Trophoblast cell (in vitro differentiated cells and primary cell): ENCODE measurements around the gene CPXM2.

Experiments used
- DNase-seq, 2 donors: peaks; one replicate each; pipeline ENCODE4 v3.0.0-alpha.2; 2016
- H2AFZ ChIP-seq: 2 replicates; pipeline ENCODE4 v1.6.1; 2013; ENCODE audit warnings: low read length, moderate library complexity, mild to moderate bottlenecking; ENCODE audit not compliant: insufficient read depth, poor library complexity
- H2AK5ac ChIP-seq: 2 replicates; pipeline ENCODE4 v1.6.1; 2013; ENCODE audit warnings: mild to moderate bottlenecking, low read length
- H2BK120ac ChIP-seq: 2 replicates; pipeline ENCODE4 v1.6.1; 2013; ENCODE audit warnings: low read length, mild to moderate bottlenecking, moderate library complexity; ENCODE audit not compliant: insufficient read depth, poor library complexity
- H2BK12ac ChIP-seq: 2 replicates; pipeline ENCODE4 v1.6.1; 2013; ENCODE audit warnings: mild to moderate bottlenecking, low read length, moderate library complexity
- H2BK5ac ChIP-seq: 2 replicates; pipeline ENCODE4 v1.6.1; 2013; ENCODE audit warnings: low read length, low read depth, moderate library complexity, mild to moderate bottlenecking; ENCODE audit not compliant: poor library complexity
- H3K14ac ChIP-seq: 2 replicates; pipeline ENCODE4 v1.6.1; 2013; ENCODE audit warnings: mild to moderate bottlenecking, low read length
- H3K18ac ChIP-seq: 2 replicates; pipeline ENCODE4 v1.6.1; 2013; ENCODE audit warnings: mild to moderate bottlenecking, low read length
- H3K23ac ChIP-seq: 2 replicates; pipeline ENCODE4 v1.6.1; 2013; ENCODE audit warnings: low read length
- H3K27ac ChIP-seq: 2 replicates; pipeline ENCODE4 v1.5.1; 2013; ENCODE audit warnings: low read depth, mild to moderate bottlenecking, inconsistent platforms, low read length, moderate library complexity
- H3K27me3 ChIP-seq: 2 replicates; pipeline ENCODE4 v1.6.1; 2013; ENCODE audit warnings: inconsistent platforms, mild to moderate bottlenecking, low read length, moderate library complexity; ENCODE audit not compliant: insufficient read depth
- H3K36me3 ChIP-seq, 2 experiments: 1 replicate in 1 of 2; 2 replicates in 1 of 2; pipeline ENCODE4 v1.6.1; 2013; ENCODE audit warnings: low read length in 2 of 2, mild to moderate bottlenecking in 2 of 2, moderate library complexity in 1 of 2; ENCODE audit not compliant: insufficient read depth in 2 of 2, control insufficient read depth in 1 of 2
- H3K4ac ChIP-seq: 2 replicates; pipeline ENCODE4 v1.6.1; 2013; ENCODE audit warnings: low read depth, mild to moderate bottlenecking, low read length, moderate library complexity
- H3K4me1 ChIP-seq, 2 experiments: 1 replicate in 1 of 2; 2 replicates in 1 of 2; pipeline ENCODE4 v1.6.1; 2013; ENCODE audit warnings: low read length in 2 of 2, mild to moderate bottlenecking in 2 of 2, moderate library complexity in 1 of 2; ENCODE audit not compliant: insufficient read depth in 2 of 2, control insufficient read depth in 1 of 2
- H3K4me2 ChIP-seq: 2 replicates; pipeline ENCODE4 v1.6.1; 2013; ENCODE audit warnings: inconsistent platforms, mild to moderate bottlenecking, low read length, moderate library complexity
- H3K4me3 ChIP-seq: 2 replicates; pipeline ENCODE4 v1.5.1; 2013; ENCODE audit warnings: mild to moderate bottlenecking, low read depth, low read length, inconsistent platforms
- H3K79me1 ChIP-seq: one replicate; pipeline ENCODE4 v1.6.1; 2013; ENCODE audit warnings: low read length
- H3K79me2 ChIP-seq: 2 replicates; pipeline ENCODE4 v1.6.1; 2013; ENCODE audit warnings: low read length, mild to moderate bottlenecking; ENCODE audit not compliant: control insufficient read depth, insufficient read depth, poor library complexity
- H3K9ac ChIP-seq: 2 replicates; pipeline ENCODE4 v1.6.1; 2013; ENCODE audit warnings: mild to moderate bottlenecking, low read length
- H3K9me3 ChIP-seq: 2 replicates; pipeline ENCODE4 v1.6.1; 2013; ENCODE audit warnings: low read depth, mild to moderate bottlenecking, control low read depth, inconsistent platforms, low read length; ENCODE audit not compliant: insufficient read depth
- H4K12ac ChIP-seq: 2 replicates; pipeline ENCODE4 v1.6.1; 2013; ENCODE audit warnings: low read depth, mild to moderate bottlenecking, low read length, moderate library complexity
- H4K8ac ChIP-seq: 2 replicates; pipeline ENCODE4 v1.6.1; 2013; ENCODE audit warnings: low read depth, mild to moderate bottlenecking, low read length, moderate library complexity
- H4K91ac ChIP-seq: one replicate; pipeline ENCODE4 v1.6.1; 2013; ENCODE audit warnings: low read depth, mild to moderate bottlenecking, low read length, moderate library complexity
- WGBS: extraction: QIAGEN DNeasy Blood & Tissue Kit; methylation state at CpG from one replicate; pipeline ENCODE4 v1.1.7; 2013; ENCODE audit warnings: missing lambda C conversion rate; ENCODE audit not compliant: insufficient read length, insufficient coverage; ENCODE audit errors: extremely low coverage; 5-methylcytosine and 5-hydroxymethylcytosine counted together

CPXM2 gene

DNA sequence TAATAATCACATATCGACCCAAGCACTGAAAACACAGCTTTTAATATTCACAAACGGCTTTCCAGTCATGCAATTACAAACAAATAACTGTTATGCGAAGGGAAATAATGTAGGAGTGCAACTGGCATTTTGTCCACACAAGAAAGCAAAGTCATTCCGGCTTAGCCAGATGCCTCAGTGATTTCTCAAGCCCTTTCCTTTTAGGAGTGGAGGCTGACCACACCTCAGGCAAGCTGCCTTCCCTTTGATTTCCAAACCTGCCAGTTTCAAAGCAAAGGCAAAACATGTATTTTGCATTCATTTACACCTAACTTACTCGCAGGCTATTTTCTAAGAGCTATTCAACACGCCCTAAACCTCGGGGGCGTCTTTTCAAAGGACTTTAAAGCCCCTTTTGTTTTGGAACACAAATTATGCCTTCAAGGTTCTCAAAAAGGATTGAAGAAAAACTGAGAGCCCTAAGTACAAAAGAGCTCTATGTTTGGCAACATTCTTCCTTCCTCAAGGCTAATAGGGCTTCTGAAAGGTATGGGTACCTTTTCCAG is 109.6 kb downstream of the CPXM2 start:
- Histone ChIP-seq H3K4me1 (peaks cover 15 to 17% of the 10 kb centered on the region in 2 experiments), H3K18ac (no peak overlapping the region), H4K12ac (no peak overlapping the region), H2AK5ac (no peak overlapping the region), H3K27ac (peak overlapping the region; percentile 45), H2BK12ac (no peak overlapping the region), H4K91ac (peak overlapping the region; percentile 39), H3K4ac (no peak overlapping the region), H3K79me1 (peaks cover 2% of the 10 kb centered on the region), H3K4me2 (peak overlapping the region; percentile 8), H4K8ac (no peak overlapping the region), H2BK120ac (no peak overlapping the region), H2AFZ (no peak overlapping the region), H2BK5ac (no peak overlapping the region), H3K14ac (no peak overlapping the region), H3K9me3 (peaks cover 2% of the 10 kb centered on the region), H3K4me3 (no peak overlapping the region), H3K79me2 (no peaks in the 10 kb centered on the region), H3K36me3 (no peaks in the 10 kb centered on the region), H3K9ac (no peak overlapping the region), H3K27me3 (no peaks in the 10 kb centered on the region), H3K23ac (no peak overlapping the region)
- DNase-seq, result peak; percentile 86 to 93
- no CpG with 5 or more reads among the region's 8 CpGs for WGBS

DNA sequence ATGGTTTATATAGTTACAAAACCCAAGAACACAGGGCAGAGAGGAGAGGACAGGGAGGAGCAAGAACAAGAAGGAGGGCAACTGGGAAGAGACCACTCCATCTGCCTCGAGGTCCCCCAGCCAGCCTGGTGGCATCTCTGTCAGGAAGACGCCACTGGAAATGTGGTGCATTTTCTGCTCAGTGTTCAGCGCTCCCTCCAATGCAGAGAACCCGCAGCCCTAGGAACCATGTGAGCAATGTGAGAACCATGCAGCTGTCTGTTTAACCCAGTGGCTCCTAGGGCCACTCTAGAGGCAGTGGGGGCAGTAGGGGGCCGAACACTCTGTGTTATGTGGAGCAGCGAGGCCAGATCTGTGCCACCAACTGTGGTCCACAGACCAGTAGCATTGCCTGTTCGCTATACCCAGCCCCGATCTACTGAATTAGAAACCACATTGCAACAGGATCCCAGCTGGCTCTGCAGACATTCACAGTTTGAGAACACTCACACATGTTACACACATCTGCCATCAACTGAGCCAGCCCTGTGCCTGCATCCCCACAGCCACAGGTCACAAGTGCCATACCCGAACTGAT is 110.2 kb downstream of the CPXM2 start:
- Histone ChIP-seq H2BK120ac (peak overlapping the region; percentile 44), H3K27me3 (no peaks in the 10 kb centered on the region), H3K4me2 (peak overlapping the region; percentile 8), H4K8ac (no peak overlapping the region), H2BK5ac (no peak overlapping the region), H2BK12ac (peak overlapping the region; percentile 1), H3K4me3 (no peak overlapping the region), H3K27ac (no peak overlapping the region), H3K9me3 (peaks cover 2% of the 10 kb centered on the region), H3K14ac (no peak overlapping the region), H3K18ac (no peak overlapping the region), H4K12ac (no peak overlapping the region), H3K79me2 (no peaks in the 10 kb centered on the region), H2AFZ (no peak overlapping the region), H3K4me1 (peaks cover 15 to 17% of the 10 kb centered on the region in 2 experiments), H3K23ac (no peak overlapping the region), H3K36me3 (no peaks in the 10 kb centered on the region), H4K91ac (peak overlapping the region; percentile 39), H3K9ac (no peak overlapping the region), H3K79me1 (peaks cover 2% of the 10 kb centered on the region), H3K4ac (no peak overlapping the region), H2AK5ac (peak overlapping the region; percentile 47)
- no CpG with 5 or more reads among the region's 9 CpGs for WGBS
- DNase-seq, result peak; percentile 59 to 66

GRCh38 chr10:123778719-123779517 is 112.7 kb downstream of the CPXM2 start:
- peaks cover 2% of the 10 kb centered on the region for H3K79me1 ChIP-seq
- no CpG with 5 or more reads among the region's 7 CpGs for WGBS
- H3K4me3 ChIP-seq, result no peak overlapping the region
- H3K23ac ChIP-seq, result no peak overlapping the region
- H3K27me3 ChIP-seq, result no peaks in the 10 kb centered on the region
- H3K9ac ChIP-seq, result no peak overlapping the region
- H2AK5ac ChIP-seq, result no peak overlapping the region
- H3K36me3 ChIP-seq, result no peaks in the 10 kb centered on the region
- H2BK120ac ChIP-seq, result no peak overlapping the region
- H4K8ac ChIP-seq, result no peak overlapping the region
- H3K14ac ChIP-seq, result no peak overlapping the region
- H3K27ac ChIP-seq, result no peak overlapping the region
- peaks cover 15 to 17% of the 10 kb centered on the region in 2 experiments for H3K4me1 ChIP-seq
- H4K91ac ChIP-seq, result no peak overlapping the region
- no peak for DNase-seq
- H3K18ac ChIP-seq, result no peak overlapping the region
- no peaks in the 10 kb centered on the region for H3K79me2 ChIP-seq
- H3K4ac ChIP-seq, result no peak overlapping the region
- no peak overlapping the region for H4K12ac ChIP-seq
- H3K9me3 ChIP-seq, result no peaks in the 10 kb centered on the region
- no peak overlapping the region for H3K4me2 ChIP-seq
- no peak overlapping the region for H2AFZ ChIP-seq
- H2BK5ac ChIP-seq, result no peak overlapping the region
- H2BK12ac ChIP-seq, result no peak overlapping the region

GRCh38 chr10:123777881-123778280 is 113.7 kb downstream of the CPXM2 start:
- Histone ChIP-seq H3K4me3 (no peak overlapping the region), H3K27me3 (no peaks in the 10 kb centered on the region), H3K27ac (no peak overlapping the region), H2BK120ac (no peak overlapping the region), H3K23ac (no peak overlapping the region), H4K8ac (no peak overlapping the region), H3K4ac (no peak overlapping the region), H3K4me1 (peaks cover 11 to 13% of the 10 kb centered on the region in 2 experiments), H2BK5ac (no peak overlapping the region), H4K12ac (no peak overlapping the region), H3K14ac (no peak overlapping the region), H3K18ac (no peak overlapping the region), H3K36me3 (no peaks in the 10 kb centered on the region), H3K79me1 (peaks cover 2% of the 10 kb centered on the region), H3K79me2 (no peaks in the 10 kb centered on the region), H2AFZ (no peak overlapping the region), H3K9me3 (no peaks in the 10 kb centered on the region), H2BK12ac (no peak overlapping the region), H2AK5ac (no peak overlapping the region), H3K9ac (no peak overlapping the region), H3K4me2 (no peak overlapping the region), H4K91ac (no peak overlapping the region)
- DNase-seq, result no peak
- WGBS, result no CpG with 5 or more reads among the region's 3 CpGs
